NCI-H460 (cell line): ENCODE measurements around the gene WDR33. TPM values are rescaled to one million over a fixed set of nuclear protein-coding genes. Genes with fewer than 3 reads are reported as not detected.
A peak's percentile ranks its signal among the peaks of the same experiment; 100 is the strongest.

ENCODE experiments used
- DNase-seq: peaks from one replicate; pipeline ENCODE4 v3.0.0-alpha.2; 2016; ENCODE audit warnings: low read depth; ENCODE audit errors: extremely low read depth
- total RNA-seq: library from RNA; depleted of rRNA; stranded (reverse); fragments of >200 nt; shearing (Covaris generic); gene quantifications from 2 replicates; pipeline ENCODE4 v1.2.3, GENCODE V29; 2014

WDR33 gene
- total RNA-seq, 1 experiment from 2014 or later: 32.7 TPM

DNA sequence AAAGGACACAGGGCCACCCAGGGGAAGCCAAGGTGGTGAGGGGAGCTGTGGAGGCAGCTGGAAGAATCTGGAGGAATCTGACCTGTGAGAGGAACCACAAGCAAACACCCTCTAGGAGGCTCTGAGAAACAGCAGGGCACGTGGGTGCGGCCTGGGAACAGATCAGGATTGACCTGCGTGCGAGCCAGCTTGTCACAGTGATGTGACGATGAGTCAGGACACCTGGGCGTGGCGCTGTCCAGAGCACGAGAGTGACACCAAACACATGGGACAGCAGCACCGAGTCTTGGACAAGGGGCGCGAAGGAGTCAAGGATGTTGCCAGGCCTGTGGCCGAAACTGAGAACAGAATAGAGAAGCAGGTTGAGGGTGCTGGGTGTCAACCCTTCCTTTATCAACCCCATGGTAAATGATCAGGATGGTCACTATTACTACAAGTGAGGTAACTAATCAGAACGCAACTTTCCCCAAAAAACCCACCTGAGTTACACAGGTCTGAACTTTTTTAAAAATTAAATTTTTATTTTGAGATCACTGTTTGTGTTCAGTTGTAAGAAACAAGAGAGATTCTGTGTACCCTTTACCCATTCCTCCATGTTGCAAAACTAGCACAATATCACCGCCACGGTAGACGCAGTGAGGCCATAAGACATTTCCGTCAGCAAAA is 110.3 kb downstream of the WDR33 start:
- DNase-seq: peak; percentile 92

DNA sequence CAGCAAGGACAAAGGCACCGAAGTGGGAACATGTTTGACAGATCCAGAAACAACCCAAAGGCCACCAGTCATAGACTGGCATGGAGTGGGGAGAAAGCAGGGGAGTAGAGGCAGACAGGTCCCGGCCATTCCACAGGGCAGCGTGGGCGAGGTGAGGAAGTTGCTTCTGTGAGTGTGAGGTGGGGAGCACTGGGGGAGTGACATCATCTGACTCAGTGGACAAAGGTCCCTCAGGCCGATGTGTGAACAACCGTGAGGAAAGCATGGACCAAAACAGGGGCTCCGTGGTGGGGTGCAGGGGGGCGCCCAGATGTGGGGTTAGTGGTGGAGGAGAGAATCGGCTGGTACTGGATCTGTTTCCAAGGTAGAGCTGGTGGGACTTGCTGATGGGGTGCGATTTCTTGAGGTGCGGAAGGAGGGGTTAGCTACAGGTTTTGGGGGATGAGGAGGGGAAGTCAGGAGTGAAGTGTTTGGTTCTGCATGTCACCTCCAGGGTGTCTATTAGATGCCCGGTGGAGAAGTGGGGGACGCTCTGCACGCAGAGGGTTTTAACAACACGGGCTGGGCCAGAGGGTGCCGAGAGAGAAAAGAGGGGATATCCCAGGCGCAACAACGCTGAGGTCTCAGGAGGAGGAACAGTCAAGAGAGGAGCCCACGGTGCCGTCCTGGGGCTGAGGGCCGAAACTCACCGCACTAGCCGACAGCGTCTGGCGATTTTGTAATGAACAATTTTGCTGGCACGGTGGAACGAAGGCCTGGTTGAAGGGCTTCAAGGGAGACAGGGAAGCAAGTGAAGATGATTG is 112.2 kb downstream of the WDR33 start:
- DNase-seq: no peak

GRCh38 chr2:127697482-127698180 is 113.3 kb downstream of the WDR33 start:
- DNase-seq: no peak

GRCh38 chr2:127695491-127696472 is 115.2 kb downstream of the WDR33 start:
- no peak for DNase-seq

- DNase-seq: no peak
These were observed 116.0 kb downstream of the WDR33 start for GRCh38 chr2:127694986-127695385.

DNA sequence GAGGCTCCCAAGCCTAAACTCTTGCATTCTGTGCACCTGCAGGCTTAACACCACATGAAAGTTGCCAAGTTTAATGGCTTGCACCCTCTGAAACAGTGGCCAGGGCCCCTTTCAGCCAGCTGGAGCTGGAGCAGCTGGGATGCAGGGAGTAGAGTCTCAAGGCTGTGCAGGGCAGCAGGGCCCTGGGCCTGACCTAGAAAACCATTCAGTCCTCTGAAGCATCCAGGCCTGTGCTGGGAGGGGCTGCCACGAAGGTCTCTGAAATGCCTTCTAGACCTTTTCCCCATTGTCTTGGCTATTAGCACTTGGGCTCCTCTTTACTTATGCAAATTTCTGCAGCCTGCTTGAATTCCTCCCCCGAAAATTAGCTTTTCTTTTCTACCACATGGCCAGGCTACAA is 120.3 kb downstream of the WDR33 start:
- DNase-seq: no peak

DNA sequence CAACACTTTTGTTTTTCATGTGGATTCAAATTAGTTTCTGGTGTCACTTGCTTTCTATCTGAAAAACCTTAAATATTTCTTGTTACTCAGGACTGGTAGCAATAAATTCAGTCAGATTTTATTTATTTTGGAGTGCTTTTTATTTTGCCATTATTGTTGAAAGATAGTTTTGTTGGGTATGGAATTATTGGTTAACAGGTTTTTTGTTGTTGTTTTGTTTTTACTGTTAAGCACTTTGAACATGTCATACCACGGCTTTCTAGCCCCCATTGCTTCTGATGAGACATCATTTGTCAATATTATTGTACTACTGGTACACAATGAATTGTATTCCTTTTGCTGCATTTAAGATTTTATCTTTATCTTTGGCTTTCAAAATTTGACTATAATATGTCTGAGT is 122.6 kb downstream of the WDR33 start:
- no peak for DNase-seq

DNA sequence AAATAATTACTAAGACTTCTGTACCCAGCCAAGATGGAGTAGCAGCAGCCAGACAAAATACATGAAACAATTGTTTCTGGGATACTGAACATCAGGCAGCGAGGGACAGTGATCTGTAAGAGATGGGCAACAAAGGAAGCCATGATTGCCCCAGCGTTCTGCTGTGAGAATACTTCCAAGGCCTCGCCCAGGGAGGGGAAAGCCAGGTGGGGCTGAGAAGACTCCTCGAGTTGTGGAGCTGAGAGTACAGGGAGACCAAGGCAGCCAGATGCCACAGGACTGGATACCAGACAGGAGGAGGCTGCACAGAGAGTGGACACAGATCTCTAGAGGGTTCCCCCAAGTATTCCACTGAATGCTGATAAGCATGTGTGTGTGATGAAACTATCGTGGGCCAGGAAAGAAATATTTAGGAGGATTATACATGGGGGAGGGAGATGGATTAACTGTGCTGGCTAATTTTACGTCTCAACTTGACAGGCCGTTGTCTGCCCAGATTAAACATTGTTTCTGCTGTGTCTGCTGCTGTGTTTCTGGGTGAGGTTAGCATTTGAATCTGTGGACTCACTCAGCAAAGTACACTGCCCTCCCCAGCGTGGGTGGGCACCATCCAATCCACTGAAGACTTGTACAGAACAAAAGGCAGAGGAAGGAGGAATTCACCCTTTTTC is 125.4 kb downstream of the WDR33 start:
- DNase-seq: no peak

GRCh38 chr2:127683757-127684156 is 127.2 kb downstream of the WDR33 start:
- DNase-seq: no peak

DNA sequence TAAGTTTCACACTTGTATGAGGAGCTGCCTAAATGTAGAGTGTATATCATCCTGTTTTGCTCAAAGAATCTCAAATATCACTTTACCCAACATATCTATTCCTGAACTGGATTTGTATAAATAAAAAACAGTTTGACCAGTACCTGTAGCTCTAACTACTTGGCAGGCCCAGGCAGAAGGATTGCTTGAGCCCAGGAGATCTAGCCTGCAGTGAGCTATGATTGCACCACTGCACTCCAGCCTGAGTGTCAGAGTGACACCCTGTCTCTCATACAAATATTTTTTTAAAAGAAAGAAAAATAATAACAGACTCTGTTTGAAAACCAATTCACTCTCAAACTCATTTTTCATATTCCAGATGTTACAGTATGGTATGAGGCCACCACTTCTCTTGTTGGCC is 127.9 kb downstream of the WDR33 start:
- DNase-seq: no peak

DNA sequence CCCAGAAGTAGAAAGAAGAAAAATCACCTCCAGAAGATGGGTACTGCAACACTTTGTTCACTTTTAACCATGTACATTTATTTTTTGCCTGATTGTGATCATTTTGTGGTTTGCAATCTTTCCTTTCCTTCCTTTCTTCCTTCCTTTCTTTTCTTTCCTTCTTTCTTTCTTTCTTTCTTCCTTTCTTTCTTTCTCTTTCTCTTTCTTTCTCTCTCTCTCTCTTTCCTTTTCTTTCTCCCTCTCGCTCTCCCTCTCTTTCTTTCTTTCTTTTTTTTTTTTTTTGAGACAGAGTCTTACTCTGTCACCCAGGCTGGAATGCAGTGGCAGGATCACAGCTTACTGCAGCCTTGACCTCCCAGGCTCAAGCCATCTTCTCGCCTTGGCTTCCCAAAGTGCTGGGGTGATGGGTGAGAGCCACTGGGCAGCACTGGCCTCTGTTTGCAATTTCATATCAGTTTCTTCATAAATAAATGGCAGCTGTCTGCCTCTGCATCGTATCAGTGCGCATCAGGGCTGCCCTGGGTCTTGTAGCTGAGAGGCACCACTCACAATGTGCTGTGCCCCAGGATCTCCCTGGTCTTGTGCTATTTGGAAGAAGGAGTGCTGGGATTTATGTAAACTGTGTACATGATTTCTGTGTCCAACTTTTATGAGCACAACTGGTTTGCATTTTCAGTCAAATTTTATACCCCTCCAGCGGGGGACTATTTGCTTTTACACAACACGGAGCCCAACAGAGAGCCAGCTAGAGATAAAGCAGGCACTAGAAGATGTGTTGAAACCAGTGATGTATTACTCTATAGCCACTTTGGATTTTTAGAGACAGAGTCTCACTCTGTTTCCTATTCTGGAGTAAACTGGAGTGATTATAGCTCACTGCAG is 128.8 kb downstream of the WDR33 start:
- DNase-seq: no peak

DNA sequence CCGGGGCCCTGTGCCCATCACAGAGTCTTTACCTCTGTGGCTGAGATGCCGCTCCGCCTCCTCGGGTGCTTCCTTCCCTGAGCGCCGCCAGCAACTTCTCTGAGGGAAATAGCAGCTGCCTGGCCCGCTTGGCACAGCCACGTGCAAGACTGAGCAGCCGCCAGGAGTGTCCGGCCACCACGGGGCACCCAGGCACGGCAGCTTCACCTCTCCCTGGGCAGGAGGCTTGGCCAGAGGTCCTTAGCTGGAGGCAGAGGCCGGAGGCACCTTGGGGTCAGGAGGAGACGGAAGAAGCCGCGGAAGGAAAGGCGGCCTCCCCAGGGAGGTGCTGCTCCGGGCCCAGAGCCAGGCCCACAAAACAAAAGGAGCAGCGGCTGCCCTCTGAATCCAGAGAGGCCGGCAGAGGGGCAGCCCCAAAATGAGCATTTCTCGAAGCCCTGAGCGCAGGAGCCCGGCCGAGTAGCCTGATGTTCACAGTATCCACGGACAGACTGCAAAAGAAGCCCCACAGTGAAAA is 129.6 kb downstream of the WDR33 start:
- DNase-seq: no peak

- no peak for DNase-seq
These were observed 130.2 kb downstream of the WDR33 start for GRCh38 chr2:127680706-127681287.

- DNase-seq: no peak
These were observed 131.2 kb downstream of the WDR33 start for GRCh38 chr2:127679680-127680361.

DNA sequence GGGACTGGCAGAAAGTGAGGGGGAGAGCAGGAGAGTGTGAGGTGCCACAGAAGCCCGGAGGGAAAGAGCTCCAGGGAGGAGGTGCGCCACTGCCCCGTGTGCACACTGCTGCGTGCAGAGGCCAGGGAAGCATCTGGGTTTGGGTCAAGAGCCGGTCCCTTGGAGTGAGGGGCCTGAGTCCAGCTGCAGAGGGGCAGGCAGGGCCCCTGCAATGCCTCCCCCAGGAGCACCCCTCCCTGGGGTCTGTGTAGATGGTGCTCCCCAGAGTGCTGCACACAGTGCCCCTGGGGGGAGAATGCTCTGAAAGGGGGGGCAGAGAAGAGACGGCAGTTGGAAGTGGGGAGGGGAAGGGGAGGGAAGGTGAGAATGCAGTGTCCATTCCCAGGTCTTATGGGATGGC is 132.0 kb downstream of the WDR33 start:
- DNase-seq: no peak

GRCh38 chr2:127678531-127678930 is 132.4 kb downstream of the WDR33 start:
- DNase-seq: no peak

- DNase-seq: no peak
These were observed 134.1 kb downstream of the WDR33 start for GRCh38 chr2:127676906-127677305.
